Measurements from ENCODE around the gene TRPM8.

Gene TRPM8

GRCh38 chr2:234005126-234005525 is 88.0 kb downstream of the TRPM8 start:
- DNase-seq: no peak

DNA sequence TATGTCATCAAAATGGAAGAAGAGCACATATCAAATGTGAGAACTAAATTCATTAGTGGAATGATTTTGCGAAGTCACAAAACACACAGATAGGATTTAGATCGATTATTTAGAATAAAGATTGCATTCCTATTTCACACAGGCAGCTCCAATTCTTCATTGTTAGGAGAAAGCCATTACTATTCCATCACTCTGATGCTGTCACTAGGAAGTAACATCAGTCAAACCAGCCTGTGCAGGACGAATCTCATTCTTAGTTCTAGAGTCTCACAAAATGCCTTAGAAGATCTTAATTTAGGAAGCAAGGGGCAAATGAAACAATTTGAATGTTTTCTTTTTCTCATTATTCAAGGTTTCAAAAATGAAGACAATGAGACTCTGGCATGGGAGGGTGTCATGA is 89.3 kb downstream of the TRPM8 start:
- DNase-seq: no peak

DNA sequence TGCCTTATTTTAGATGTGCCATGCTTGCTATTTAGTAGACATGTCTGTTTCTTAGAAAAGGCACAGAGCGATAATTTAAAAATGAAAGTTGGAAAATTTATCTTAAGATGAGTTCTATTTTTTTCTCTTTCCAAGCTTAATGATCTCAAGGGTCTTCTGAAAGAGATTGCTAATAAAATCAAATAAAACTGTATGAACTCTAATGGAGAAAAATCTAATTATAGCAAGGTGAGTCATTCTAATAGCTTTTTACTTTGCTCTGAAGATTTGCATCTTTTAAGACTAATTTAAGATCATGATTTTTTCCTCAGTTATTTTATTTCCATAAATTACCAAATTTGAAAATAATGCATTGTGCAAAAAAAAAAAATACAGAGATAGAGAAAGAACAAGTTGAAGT is 97.3 kb downstream of the TRPM8 start:
- DNase-seq: no peak

GRCh38 chr2:234015861-234016260 is 98.7 kb downstream of the TRPM8 start:
- DNase-seq: no peak

DNA sequence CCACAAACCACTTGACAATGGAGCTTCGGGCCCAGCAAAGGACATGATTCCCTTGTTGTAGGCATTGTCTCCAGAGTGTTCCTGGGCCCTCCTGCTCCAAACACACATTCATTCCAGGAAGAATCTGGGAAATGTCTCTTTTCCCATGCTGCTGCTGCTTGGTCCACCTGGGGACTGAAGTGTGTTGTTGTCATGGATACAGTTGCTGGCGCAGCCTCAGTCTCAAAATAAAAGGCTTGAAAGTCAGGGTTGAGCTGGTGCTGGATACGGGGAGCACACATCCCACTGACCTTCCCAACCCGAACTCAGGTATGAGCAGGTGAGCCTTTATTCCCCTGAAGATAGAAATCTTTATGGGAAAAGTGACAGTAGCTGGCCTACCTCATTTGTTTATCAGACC is 102.7 kb downstream of the TRPM8 start:
- DNase-seq: no peak

- no peak for DNase-seq
Measured at GRCh38 chr2:234020332-234020731, 103.2 kb downstream of the TRPM8 start.

- no peak for DNase-seq
Measured at GRCh38 chr2:234022424-234022823, 105.3 kb downstream of the TRPM8 start.

DNA sequence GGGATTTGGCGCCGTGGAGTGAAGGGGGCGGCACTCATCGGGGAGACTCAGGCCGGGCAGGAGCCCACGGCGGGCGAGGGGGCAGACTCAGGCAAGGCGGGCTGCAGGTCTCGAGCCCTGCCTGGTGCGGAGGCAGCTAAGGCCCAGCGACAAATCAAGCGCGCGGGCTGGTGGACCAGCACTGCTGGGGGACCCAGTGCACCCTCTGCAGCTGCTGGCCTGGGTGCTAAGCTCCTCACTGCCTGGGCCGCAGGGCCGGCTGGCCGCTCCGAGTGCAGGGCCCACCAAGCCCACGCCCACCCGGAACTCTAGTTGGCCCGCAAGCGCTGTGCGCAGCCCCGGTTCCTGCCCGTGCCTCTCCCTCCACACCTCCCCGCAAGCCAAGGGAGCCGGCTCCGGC is 107.1 kb downstream of the TRPM8 start:
- no peak for DNase-seq

GRCh38 chr2:234025466-234025865 is 108.3 kb downstream of the TRPM8 start:
- DNase-seq: no peak

DNA sequence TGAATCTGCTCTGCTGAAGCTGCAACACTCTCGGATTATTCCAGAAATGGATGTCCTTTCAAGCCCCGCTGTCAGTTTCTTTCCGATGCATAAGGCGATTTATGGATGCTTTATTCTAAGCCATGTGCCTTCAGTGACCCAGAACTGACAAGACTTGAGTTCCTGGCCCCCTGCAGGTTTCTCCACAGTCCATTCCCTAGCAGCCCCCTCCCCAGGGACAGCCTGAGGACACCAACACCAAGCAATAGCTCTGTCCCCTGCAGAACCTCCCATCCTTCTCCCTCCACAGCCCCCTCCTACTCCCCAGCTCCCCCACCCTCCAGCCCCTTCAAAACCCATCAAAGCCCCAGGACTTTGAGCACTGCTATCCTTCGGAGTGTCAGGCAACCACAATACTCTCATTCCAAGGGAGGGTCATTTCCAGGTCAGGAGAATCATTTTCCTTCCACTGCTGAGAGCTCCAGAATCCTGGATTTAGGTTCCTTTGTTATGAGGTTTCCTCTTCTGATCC is 108.8 kb downstream of the TRPM8 start:
- no peak for DNase-seq

GRCh38 chr2:234026693-234027254 is 109.6 kb downstream of the TRPM8 start:
- no peak for DNase-seq

GRCh38 chr2:234027641-234028040 is 110.5 kb downstream of the TRPM8 start:
- DNase-seq: no peak

DNA sequence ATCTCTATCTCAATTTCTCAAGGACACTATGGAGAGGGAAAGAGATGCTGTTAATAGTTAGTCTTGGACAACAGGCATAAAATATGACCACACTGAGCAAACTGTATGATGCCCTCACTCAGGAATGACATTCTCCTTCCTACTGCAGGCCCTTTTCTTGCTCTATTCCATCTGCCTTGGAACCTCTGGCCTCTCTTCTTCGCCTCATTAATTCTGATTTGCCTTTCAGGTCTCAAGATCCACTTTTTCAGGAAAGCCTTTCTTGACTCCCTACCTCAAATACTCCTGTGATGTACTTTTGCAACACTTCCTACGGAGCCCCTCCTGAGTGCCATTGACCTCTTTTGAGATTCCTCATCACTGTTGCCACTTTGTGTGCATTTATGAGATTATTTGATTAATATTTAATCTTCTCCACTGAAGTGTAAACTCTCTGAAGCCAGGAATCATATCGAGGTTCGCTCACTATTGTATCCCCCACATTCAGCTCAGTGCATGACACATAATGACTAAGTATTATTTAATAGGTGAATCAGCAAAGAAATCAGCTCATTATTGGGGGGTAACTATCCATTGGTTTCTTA is 112.1 kb downstream of the TRPM8 start:
- DNase-seq: no peak

DNA sequence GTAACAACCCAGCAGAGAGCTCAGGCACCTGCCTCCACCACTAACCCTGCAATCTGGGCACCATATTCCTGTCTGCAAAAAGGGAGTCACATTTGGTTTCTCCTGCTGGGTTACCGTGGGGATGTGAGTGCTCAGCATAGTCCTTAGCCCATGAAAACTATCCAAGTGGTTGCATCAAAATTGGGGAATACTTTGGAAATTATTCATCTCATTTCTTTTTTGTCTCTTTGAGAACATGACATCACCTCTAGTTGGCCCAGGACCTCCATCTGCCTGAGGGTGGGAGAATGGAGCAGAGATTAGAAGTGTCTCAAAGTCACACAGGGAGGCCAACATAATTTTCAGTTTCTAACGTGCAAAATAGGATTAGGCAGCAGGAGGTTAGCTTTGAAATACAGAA is 114.0 kb downstream of the TRPM8 start:
- no peak for DNase-seq

DNA sequence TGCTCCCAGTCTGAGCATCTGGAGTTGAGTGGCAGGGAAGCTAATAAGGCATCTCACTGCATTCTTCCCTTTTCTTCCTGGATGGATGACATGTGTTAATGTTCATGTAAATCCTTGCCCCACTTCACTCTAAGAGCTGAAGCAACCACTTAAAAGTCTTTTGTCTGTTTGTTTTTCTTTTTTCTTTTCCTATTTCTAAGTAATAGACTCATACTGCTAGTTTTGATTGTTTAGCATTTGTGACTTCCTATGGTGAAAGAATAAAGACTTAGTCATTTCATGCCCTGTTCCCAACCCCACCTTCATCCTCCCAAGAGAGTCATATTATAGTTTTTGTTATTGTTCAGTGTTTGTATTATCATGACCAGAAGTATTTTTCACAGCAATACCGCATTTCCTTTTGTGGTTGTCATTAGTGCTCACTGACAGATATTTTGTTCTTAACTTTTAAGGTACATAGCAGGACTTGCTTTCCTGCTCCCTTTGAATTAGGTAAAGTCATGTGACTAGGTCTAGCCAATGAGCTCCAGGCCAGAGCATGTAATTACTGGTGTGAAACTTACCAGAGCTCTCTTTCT is 115.2 kb downstream of the TRPM8 start:
- no peak for DNase-seq

- no peak for DNase-seq
Measured at GRCh38 chr2:234033174-234033573, 116.0 kb downstream of the TRPM8 start.

DNA sequence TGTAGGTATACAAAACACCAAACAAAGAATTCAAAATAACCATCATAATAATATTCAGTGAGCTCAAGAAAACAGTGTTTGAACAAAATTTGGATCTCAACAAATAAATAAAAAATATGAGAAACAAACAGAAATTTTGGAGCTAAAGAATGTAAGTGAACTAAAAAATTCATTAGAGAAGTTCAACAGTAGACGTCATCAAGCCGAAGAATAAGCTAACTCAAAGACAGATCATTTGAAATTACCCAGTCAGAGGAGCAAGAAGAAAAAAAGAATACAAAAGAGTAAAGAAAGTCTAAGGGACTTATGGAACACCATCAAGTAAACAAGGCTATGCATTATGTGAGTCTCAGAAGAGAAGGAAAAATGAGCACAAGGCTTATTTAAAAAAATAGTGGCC is 116.7 kb downstream of the TRPM8 start:
- DNase-seq: no peak

GRCh38 chr2:234038076-234038802 is 121.1 kb downstream of the TRPM8 start:
- DNase-seq: no peak

DNA sequence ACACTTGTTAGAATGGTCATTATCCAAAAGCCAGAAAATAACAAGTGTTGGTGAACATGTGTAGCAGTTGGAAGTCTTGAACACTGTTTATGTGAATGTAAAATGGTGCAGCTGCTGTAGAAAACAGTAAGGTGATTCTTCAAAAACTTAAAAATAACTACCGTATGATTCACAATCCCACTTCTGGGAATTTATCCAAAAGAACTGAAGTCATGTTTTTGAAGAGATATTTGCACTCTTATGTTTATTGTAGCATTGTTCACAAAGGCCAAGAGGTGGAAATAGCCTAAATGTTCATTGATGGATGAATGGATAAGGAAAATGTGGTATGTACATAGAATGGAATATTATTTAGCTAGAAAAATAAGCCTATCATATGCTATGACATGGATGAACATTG is 127.0 kb downstream of the TRPM8 start:
- no peak for DNase-seq

DNA sequence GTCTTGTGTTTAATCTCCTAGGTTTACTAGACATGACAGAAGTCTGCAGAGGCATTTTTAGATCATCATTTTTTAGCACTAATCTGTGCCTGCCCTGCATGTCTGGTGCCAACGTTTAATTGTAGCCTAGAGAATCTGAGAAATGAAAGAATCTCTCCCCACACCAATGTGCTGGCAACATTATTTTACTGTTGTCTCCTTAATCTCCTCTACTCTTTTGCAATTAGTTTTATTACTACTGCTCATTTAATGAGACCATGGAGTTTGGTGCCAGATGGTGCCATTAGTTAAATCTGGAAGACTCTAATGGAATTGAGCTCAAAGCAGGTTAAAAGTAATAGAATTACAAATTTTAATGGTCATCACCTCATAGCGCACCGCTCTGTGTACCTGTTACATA is 129.3 kb downstream of the TRPM8 start:
- no peak for DNase-seq

DNA sequence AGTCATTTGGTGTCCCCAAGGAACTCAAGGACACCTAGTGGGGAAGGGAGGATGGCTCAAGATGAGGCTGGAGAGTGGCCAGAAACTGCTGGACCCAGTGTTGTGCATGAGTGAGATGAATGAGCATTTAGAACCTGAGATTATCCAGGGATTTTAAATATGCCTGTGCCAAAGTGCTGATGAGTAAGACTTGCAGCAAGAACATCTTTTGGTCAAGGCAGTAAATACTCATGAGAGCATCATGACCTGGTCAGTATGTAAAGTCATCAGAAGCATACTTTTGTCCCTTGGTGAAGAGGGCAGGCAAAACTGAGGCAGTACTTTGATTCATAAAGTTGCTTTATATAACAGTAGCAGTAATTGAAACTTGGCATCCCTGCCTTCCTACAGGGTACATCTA is 130.2 kb downstream of the TRPM8 start:
- DNase-seq: no peak

DNA sequence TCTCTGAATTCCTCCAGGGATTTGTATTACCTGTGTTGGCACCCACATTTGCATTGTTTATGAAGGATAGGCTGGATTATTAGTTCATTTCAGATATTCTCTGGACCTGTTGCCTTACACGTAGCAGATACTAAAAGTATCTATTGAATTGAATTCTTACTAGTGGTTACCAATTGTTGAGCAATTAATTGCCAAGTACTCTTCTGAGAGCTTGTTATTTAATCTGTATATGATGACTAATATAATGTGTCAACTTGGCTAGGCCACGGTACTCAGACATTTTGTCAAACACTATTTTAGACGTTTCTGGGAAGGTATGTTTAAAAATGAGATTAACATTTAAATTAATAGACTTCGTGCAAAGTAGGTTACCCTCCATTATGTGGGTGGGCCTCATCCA is 130.9 kb downstream of the TRPM8 start:
- no peak for DNase-seq

DNA sequence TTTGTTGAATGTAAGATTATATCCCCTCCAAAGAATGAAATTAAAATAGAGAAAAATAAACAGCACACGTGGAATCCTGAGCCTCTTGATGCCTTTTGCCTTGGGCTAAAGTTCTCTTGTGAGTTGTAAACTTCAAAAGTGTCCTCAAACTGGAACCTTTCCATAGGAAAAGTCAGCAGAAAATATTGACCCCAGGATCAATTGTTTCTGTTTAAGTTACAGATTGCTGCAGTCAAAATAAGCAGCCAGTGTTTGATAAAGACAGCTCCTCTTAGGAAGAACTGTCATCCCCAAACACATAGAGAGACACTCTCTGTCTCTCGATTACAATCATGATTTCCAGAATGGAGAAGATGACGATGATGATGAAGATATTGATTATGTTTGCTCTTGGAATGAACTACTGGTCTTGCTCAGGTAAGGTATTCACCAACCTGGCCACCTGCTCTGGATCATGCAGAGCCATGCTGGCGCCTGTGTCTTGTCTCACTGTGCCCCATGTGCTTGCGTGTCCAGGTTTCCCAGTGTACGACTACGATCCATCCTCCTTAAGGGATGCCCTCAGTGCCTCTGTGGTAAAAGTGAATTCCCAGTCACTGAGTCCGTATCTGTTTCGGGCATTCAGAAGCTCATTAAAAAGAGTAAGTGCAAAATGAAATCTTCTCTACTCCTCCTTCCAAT is 133.4 kb downstream of the TRPM8 start, which contains the start of gene SPP2:
TSS of gene SPP2 (plus strand) at position 248 of the 681 bp plus-strand sequence. CDS start at position 333, 85 bp downstream.
- no peak for DNase-seq

Measured in right forelimb (tissue), 1 donor.